Measurements from ENCODE around the gene MUC6.
A peak's percentile ranks its signal among the peaks of the same experiment; 100 is the strongest.

Gene MUC6

DNA sequence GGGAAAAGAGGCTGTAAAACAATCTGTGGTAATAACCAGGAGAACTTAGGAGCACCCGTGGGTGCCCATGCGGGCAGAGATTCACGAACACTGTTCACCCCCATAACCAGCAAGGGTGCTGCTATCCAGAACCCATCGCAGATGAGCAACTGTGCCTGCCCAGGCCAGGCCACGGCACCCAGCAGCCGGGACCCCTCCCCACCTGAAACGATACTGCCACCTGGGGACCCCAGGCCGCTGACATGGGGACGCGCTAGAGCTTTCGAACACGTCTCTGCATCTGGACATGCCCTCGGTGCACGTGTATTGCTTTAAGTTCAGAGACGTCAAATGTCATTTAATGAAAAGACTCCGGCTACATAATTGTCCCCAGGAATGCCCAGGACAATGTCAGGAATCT lies 23.9 kb upstream of the MUC6 start:
- DNase-seq (ENCODE audit: extremely low read depth, insufficient read length) = no peak
- TF ChIP-seq, protein P1, sequence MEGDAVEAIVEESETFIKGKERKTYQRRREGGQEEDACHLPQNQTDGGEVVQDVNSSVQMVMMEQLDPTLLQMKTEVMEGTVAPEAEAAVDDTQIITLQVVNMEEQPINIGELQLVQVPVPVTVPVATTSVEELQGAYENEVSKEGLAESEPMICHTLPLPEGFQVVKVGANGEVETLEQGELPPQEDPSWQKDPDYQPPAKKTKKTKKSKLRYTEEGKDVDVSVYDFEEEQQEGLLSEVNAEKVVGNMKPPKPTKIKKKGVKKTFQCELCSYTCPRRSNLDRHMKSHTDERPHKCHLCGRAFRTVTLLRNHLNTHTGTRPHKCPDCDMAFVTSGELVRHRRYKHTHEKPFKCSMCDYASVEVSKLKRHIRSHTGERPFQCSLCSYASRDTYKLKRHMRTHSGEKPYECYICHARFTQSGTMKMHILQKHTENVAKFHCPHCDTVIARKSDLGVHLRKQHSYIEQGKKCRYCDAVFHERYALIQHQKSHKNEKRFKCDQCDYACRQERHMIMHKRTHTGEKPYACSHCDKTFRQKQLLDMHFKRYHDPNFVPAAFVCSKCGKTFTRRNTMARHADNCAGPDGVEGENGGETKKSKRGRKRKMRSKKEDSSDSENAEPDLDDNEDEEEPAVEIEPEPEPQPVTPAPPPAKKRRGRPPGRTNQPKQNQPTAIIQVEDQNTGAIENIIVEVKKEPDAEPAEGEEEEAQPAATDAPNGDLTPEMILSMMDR (IDR thresholded peaks at IDR 0.05; ENCODE audit: insufficient read depth, low read length, poor library complexity, severe bottlenecking) = no peak
- H3K27me3 ChIP-seq (replicated peaks; ENCODE audit: control insufficient read depth, insufficient read depth, low read length) = no peaks in the 10 kb centered on the region
- no peaks in the 10 kb centered on the region for H3K36me3 ChIP-seq (ENCODE audit: control insufficient read depth, insufficient read depth, low read length)
- no peak overlapping the region for H3K4me3 ChIP-seq (replicated peaks; ENCODE audit: low read depth, low read length)

DNA sequence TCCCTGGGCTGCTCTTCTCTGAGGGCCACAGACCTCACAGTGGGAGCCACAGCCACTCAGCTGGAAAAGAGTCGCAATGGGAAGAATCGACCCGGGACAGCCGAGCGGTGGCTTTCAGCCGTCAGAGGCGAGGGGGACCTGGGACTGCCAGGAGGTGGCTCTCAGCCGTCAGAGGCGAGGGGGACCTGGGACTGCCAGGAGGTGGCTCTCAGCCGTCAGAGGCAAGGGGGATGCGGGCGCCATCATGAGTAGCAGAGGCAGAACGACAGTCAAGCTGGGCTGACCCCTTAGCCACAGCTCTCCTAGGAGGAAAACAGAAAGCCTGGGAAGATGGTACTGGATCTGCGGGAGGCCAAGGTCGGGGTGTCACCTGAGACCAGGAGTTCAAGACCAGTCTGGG lies 23.2 kb upstream of the MUC6 start:
- Histone ChIP-seq H3K27me3 (replicated peaks; ENCODE audit: control insufficient read depth, insufficient read depth, low read length) (no peaks in the 10 kb centered on the region), H3K36me3 (ENCODE audit: control insufficient read depth, insufficient read depth, low read length) (no peaks in the 10 kb centered on the region), H3K4me3 (replicated peaks; ENCODE audit: low read depth, low read length) (no peak overlapping the region)
- DNase-seq (ENCODE audit: extremely low read depth, insufficient read length) = no peak
- TF ChIP-seq, protein P1 (IDR thresholded peaks at IDR 0.05; ENCODE audit: insufficient read depth, low read length, poor library complexity, severe bottlenecking) = no peak

DNA sequence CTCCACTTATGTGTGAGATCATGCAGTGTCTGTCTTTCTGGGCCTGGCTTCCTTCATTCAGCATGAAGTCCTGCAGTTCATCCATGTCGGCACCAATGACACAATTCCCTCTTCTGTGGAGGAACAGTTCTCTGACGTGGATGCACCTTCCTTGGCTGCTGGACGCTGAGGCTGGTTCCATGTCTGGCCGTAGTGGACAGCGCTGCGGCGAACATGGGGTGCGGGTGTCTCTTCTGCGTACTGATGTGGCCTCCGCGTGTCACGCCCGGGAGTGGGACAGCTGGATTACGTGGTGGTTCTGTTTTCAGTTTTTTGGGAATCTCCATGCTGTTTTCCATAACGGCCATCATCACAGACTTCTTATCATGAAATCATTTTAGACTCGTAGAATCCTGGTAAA lies 21.3 kb upstream of the MUC6 start:
- H3K36me3 ChIP-seq (ENCODE audit: control insufficient read depth, insufficient read depth, low read length) = no peaks in the 10 kb centered on the region
- no peaks in the 10 kb centered on the region; the same call in 1 of the 2 replicates for H3K27me3 ChIP-seq (replicated peaks; ENCODE audit: control insufficient read depth, insufficient read depth, low read length)
- DNase-seq (ENCODE audit: extremely low read depth, insufficient read length) = no peak
- H3K4me3 ChIP-seq (replicated peaks; ENCODE audit: low read depth, low read length) = no peak overlapping the region
- TF ChIP-seq, protein P1 (IDR thresholded peaks at IDR 0.05; ENCODE audit: insufficient read depth, low read length, poor library complexity, severe bottlenecking) = no peak

DNA sequence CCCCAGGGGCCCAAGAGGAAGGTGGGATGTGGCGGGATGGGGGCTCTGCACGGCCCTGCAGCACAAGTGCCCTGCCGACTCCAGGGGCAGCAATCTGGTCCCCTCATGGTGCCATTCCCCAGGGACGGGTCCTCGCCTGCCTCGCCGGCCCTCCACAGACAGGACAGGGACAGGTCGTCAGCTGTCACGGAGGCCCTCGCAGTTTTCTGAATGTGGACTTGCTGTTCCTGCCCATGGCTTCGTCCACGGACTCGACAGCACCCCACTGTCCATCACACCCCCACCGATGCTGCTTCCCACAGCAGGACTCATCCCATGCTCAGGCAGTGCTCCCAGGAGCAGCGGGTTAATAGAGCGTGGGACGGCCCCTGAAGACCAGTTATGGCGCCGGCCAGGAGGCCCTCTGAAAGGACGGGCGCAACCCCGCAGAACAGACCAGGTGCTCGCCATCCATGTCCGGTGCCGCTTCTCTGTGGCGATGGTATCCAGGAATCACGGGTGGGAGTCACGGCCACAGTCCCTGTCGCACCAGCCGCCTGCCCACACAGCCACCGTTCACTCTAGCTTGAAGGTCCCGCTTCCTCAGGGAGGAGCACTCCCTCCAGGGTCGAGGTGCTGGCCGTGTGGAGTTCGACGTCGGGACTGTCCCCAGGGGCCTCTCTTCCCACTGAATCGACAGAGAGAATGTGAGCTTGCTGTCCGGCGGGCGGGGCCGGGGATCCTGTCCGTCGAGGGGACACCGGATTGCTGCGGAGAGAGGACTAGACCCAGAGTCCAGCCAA lies 19.7 kb upstream of the MUC6 start:
- no peaks in the 10 kb centered on the region; the same call in 1 of the 2 replicates for H3K27me3 ChIP-seq (replicated peaks; ENCODE audit: control insufficient read depth, insufficient read depth, low read length)
- TF ChIP-seq, protein P1 (IDR thresholded peaks at IDR 0.05; ENCODE audit: insufficient read depth, low read length, poor library complexity, severe bottlenecking) = no peak
- H3K36me3 ChIP-seq (ENCODE audit: control insufficient read depth, insufficient read depth, low read length) = no peaks in the 10 kb centered on the region
- DNase-seq (ENCODE audit: extremely low read depth, insufficient read length) = peak; percentile 3
- no peak overlapping the region for H3K4me3 ChIP-seq (replicated peaks; ENCODE audit: low read depth, low read length)

DNA sequence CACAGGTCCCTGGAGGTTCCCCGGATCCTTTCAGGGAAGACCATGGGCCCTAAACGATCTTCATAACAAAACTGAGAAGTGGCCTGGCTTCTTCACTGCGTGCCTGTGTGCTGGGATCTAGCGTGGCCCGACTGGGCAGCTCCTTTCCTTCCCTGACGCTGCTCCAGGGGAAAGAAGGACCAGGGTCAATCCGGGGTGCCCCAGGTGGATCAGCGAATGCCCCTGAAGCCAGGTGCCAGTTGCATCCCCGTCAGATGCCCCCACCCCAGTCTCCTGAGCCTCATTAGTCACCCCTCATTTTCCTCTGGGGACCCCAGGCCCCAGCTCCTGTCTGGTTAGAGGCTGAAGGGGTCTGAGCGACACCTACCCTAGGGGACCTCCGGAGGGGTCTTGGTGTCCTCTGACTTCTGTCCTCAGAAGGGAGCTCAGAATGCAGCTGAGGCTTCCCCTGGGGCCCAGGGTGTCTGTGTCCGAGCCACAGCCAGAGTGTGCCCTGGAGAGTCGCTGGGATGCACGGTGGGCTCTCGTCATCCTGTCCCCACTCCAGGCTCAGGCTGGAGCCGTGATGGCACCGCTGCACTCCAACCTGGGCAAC lies 18.7 kb upstream of the MUC6 start:
- Histone ChIP-seq H3K36me3 (ENCODE audit: control insufficient read depth, insufficient read depth, low read length) (no peaks in the 10 kb centered on the region), H3K4me3 (replicated peaks; ENCODE audit: low read depth, low read length) (no peak overlapping the region), H3K27me3 (replicated peaks; ENCODE audit: control insufficient read depth, insufficient read depth, low read length) (no peaks in the 10 kb centered on the region; the same call in 1 of the 2 replicates)
- TF ChIP-seq, protein P1 (IDR thresholded peaks at IDR 0.05; ENCODE audit: insufficient read depth, low read length, poor library complexity, severe bottlenecking) = no peak
- DNase-seq (ENCODE audit: extremely low read depth, insufficient read length) = peak; percentile 0

All from GM06990 (cell line).